ENCODE measurements around the gene PFDN1. TPM values are rescaled to one million over a fixed set of nuclear protein-coding genes. Genes with fewer than 3 reads are reported as not detected.

PFDN1 gene
- total RNA-seq = 10 to 100 TPM; 67.4 to 76.3 TPM

GRCh38 chr5:140302786-140303639 is at the start of gene PFDN1:
Gene PFDN1 (minus strand): TSS chr5:140303101. CDS start chr5:140303073, 28 bp downstream.

GRCh38 chr5:140346348-140347221 is 43.7 kb upstream of the PFDN1 start, which contains the start of gene HBEGF:
Gene HBEGF (minus strand): TSS chr5:140346603. CDS start chr5:140346328, 275 bp downstream.

Other genes with a start within 250 kb of the PFDN1 start
- gene PURA, start 189.0 kb downstream of the PFDN1 start, total RNA-seq = 1 to 10 TPM; 9.3 to 10.0 TPM
- gene IGIP, start 177.2 kb downstream of the PFDN1 start, total RNA-seq = 1 to 10 TPM; 1.7 to 2.0 TPM
- 10 to 100 TPM; 55.1 to 68.6 TPM for gene CYSTM1, start 127.9 kb downstream of the PFDN1 start, total RNA-seq
- 1 to 10 TPM; 3.1 to 5.7 TPM for gene HBEGF, start 43.5 kb upstream of the PFDN1 start, total RNA-seq
- gene SLC4A9, start 57.1 kb upstream of the PFDN1 start, total RNA-seq = not detected
- gene ANKHD1, start 98.7 kb upstream of the PFDN1 start, total RNA-seq = 10 to 100 TPM; 68.1 to 81.9 TPM
- 1 to 10 TPM; 1.7 to 4.1 TPM for gene EIF4EBP3, start 244.6 kb upstream of the PFDN1 start, total RNA-seq

All from melanocyte of skin (primary cell).